Fibroblast of mammary gland (primary cell): ENCODE results near the gene TMUB1.

Source experiments
- DNase-seq: peaks from one replicate; pipeline ENCODE4 v3.0.0-alpha.2; 2010; ENCODE audit warnings: low read depth
- H3K4me3 ChIP-seq: 2 replicates; pipeline ENCODE4 v1.5.1; 2011; ENCODE audit warnings: low read depth, mild to moderate bottlenecking, low read length, moderate library complexity; ENCODE audit not compliant: control insufficient read depth
- TF ChIP-seq, protein P1 (sequence below): conservative IDR thresholded peaks from 2 replicates; pipeline ENCODE4 v1.5.1; 2011; ENCODE audit warnings: low read depth, low read length, inconsistent platforms; ENCODE audit not compliant: control insufficient read depth, insufficient read depth

TMUB1 gene

GRCh38 chr7:151094675-151095074 is 11.4 kb upstream of the TMUB1 start:
- TF ChIP-seq, protein P1, sequence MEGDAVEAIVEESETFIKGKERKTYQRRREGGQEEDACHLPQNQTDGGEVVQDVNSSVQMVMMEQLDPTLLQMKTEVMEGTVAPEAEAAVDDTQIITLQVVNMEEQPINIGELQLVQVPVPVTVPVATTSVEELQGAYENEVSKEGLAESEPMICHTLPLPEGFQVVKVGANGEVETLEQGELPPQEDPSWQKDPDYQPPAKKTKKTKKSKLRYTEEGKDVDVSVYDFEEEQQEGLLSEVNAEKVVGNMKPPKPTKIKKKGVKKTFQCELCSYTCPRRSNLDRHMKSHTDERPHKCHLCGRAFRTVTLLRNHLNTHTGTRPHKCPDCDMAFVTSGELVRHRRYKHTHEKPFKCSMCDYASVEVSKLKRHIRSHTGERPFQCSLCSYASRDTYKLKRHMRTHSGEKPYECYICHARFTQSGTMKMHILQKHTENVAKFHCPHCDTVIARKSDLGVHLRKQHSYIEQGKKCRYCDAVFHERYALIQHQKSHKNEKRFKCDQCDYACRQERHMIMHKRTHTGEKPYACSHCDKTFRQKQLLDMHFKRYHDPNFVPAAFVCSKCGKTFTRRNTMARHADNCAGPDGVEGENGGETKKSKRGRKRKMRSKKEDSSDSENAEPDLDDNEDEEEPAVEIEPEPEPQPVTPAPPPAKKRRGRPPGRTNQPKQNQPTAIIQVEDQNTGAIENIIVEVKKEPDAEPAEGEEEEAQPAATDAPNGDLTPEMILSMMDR: no peak
- peak; percentile 58 for DNase-seq
- no peak overlapping the region for H3K4me3 ChIP-seq

GRCh38 chr7:151093748-151094147 is 10.5 kb upstream of the TMUB1 start:
- TF ChIP-seq, protein P1: no peak
- H3K4me3 ChIP-seq: no peak overlapping the region
- DNase-seq: no peak

DNA sequence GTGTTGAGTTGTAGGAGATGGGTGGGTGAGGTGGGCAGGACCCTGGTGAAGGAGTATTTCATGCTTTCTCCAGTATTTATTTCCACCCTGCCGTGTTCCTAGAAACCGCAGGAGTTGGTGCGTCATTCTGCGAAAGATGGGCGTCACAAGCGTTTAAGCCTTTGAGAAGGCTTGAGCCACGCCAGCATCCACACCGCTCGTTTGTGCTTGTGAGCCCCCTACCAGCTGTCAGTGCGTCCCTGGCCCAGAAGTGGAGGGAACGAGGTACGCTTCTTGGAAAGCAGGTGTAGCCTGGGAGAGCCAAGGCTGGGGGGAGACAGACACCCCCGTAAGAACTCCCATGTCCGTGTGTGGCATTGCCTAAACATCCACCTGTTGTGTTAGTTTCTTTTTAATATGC is 8.7 kb upstream of the TMUB1 start:
- TF ChIP-seq, protein P1: no peak
- H3K4me3 ChIP-seq: no peak overlapping the region
- DNase-seq: no peak

GRCh38 chr7:151091431-151091830 is 8.1 kb upstream of the TMUB1 start:
- no peak overlapping the region for H3K4me3 ChIP-seq
- TF ChIP-seq, protein P1: peak; percentile 66
- DNase-seq: peak; percentile 39

GRCh38 chr7:151091003-151091402 is 7.7 kb upstream of the TMUB1 start:
- H3K4me3 ChIP-seq: no peak overlapping the region
- TF ChIP-seq, protein P1: no peak
- DNase-seq: no peak

DNA sequence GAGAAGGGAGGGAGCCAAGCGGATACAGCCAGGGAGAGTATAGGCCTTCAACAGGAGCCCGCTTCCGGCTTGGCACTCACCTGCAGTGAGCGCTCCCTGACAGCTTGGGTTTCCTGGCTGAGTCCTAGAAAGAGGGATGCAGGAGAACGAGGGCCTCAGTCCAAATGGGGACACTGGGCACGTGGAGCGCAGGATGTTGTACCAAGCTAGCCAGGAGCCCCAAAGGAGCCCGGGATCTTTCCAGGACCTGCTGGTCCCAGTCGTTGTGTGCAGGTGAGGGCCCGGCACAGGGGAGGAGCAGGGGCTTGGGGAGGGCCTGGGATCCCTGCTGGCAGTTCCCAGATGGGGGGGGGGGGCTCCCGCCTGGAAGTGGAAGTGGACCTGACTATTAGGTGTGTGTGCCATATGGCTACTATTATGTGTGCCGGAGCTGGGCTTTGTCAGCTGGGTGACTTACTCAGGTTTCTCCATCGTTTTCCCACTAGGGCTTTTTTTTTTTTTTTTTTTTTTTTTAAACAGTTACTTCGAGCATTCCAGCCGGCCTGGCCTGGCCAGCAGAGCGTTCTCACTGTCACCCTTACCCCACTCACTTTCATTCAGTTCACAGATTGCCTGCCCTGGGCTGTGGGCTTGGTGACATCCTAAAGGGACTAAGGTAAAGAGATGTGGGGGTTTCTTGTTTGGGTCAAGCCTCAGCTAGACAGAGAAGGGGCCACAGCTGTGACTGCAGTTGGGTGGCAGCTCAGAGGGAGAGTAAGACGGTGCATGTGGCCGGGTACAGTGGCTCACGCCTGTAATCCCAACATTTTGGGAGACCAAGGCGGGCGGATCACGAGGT is 6.8 kb upstream of the TMUB1 start:
- TF ChIP-seq, protein P1: no peak
- H3K4me3 ChIP-seq: no peak overlapping the region
- peak; percentile 49 for DNase-seq
